ENCODE data around the gene FAM98A. TPM values are rescaled to one million over a fixed set of nuclear protein-coding genes. Genes with fewer than 3 reads are reported as not detected.

The FAM98A gene
- polyA plus RNA-seq, 2 of the 4 experiments (the other 2 are of a cell fraction): 83.4 to 97.2 TPM

- FAIRE-seq: no peak
- CTCF ChIA-PET: no interaction called here
These were observed 37.2 kb downstream of the FAM98A start for GRCh38 chr2:33561872-33562271.

DNA sequence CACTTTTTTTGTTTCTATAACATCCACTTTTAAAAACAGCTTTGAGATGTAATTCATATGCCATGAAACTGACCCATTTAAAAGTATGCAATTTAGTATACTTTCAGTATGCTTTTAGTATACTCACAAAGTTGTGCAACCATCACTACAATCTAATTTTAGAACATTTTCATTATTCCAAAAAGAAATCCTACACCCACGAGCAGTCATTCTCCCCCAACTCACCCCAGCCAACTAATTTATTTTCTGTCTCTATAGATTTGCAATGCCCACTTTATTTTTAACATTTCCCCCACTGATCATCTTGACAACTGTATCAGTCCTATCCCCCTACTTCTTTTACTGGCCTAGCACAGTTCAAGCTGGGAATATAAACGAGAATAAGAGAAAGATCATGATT is 39.1 kb downstream of the FAM98A start:
- H3K27ac ChIP-seq: no peak overlapping the region
- WGBS (ENCODE audit: missing lambda C conversion rate): 23% methylated on average over 2 of the region's 2 CpGs
- no peaks in the 10 kb centered on the region for H3K4me1 ChIP-seq
- no peak for ATAC-seq
- ChIA-PET CTCF (interaction anchor here (1.5 to 1.7 kb wide), 2 partner anchors 23 to 84 kb away, joined by 4 read pairs; partner anchors contain the start of gene RASGRP3), POLR2A (no interaction called here)
- no peak overlapping the region for H3K4me2 ChIP-seq
- FAIRE-seq: no peak
- TF ChIP-seq EHF (CRISPR knock-in tag; IDR thresholded peaks at IDR 0.05): no peak
- no peak overlapping the region for H3K4me3 ChIP-seq
- no peaks in the 10 kb centered on the region for H3K9me3 ChIP-seq
- DNase-seq (ENCODE audit: low read depth in 1 of 2, low spot score in 1 of 2): no peak

More at GRCh38 chr2:33561872-33562271, 37.2 kb downstream of the FAM98A start:
- no peaks in the 10 kb centered on the region for H3K9me3 ChIP-seq
- no peak overlapping the region for H3K4me3 ChIP-seq
- H3K4me2 ChIP-seq: no peak overlapping the region
- H3K4me1 ChIP-seq: no peaks in the 10 kb centered on the region
- no peak for TF ChIP-seq GATA3 (IDR thresholded peaks at IDR 0.05; ENCODE audit: borderline replicate concordance)
- TF ChIP-seq RARB (CRISPR knock-in tag; IDR thresholded peaks at IDR 0.05): no peak
- no peak overlapping the region for H3K27ac ChIP-seq
- POLR2A ChIA-PET: no interaction called here
- DNase-seq (ENCODE audit: low read depth in 1 of 2, low spot score in 1 of 2) (no peak), ATAC-seq (no peak)

- 94% methylated on average over 3 of the region's 3 CpGs for WGBS (ENCODE audit: missing lambda C conversion rate)
- no peak for ATAC-seq
- H3K27ac ChIP-seq: no peak overlapping the region
- no peak overlapping the region for H3K4me2 ChIP-seq
- no peaks in the 10 kb centered on the region for H3K4me1 ChIP-seq
- FAIRE-seq: no peak
- no peaks in the 10 kb centered on the region for H3K9me3 ChIP-seq
- no peak for DNase-seq (ENCODE audit: low read depth in 1 of 2, low spot score in 1 of 2)
- no peak for TF ChIP-seq TFCP2L1 (CRISPR knock-in tag; IDR thresholded peaks at IDR 0.05)
- no peak for TF ChIP-seq POLR2AphosphoS2 (conservative IDR thresholded peaks at IDR 0.05; ENCODE audit: low read length)
- no peak for TF ChIP-seq REST (IDR thresholded peaks at IDR 0.05)
- TF ChIP-seq, protein P1, sequence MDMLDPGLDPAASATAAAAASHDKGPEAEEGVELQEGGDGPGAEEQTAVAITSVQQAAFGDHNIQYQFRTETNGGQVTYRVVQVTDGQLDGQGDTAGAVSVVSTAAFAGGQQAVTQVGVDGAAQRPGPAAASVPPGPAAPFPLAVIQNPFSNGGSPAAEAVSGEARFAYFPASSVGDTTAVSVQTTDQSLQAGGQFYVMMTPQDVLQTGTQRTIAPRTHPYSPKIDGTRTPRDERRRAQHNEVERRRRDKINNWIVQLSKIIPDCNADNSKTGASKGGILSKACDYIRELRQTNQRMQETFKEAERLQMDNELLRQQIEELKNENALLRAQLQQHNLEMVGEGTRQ (IDR thresholded peaks at IDR 0.05): no peak
- no peak for TF ChIP-seq FOSB (CRISPR knock-in tag; IDR thresholded peaks at IDR 0.05)
- POLR2A ChIA-PET: no interaction called here
- CTCF ChIA-PET: interaction anchor here (1.7 kb wide), 1 partner anchor 24 kb away, joined by 4 read pairs; no protein-coding TSS in a partner anchor
- H3K4me3 ChIP-seq: no peak overlapping the region
These were observed 39.8 kb downstream of the FAM98A start for GRCh38 chr2:33559328-33559727.

DNA sequence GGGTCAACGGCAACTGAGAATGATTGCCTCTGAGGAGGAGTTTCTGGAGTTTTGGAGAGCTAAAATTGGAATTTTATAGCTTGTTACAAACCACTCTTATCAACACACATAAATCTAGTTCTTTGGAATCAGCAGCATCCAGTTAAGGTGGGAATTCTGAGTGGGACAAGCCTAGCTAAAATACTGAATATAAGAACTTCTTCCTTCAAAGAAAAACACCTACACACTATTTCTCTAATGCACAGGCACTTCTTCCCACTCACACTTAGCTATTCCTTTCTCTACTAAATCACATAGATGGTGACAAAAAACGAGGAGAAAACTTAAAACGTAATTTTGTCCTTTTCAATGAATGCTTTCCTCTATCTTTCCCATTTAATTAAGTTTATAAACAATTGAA is 43.4 kb downstream of the FAM98A start:
- FAIRE-seq: peak; percentile 18
- H3K27ac ChIP-seq: no peak overlapping the region
- H3K4me2 ChIP-seq: no peak overlapping the region
- no peaks in the 10 kb centered on the region for H3K9me3 ChIP-seq
- POLR2A ChIA-PET: no interaction called here
- no peak for ATAC-seq
- H3K4me3 ChIP-seq: no peak overlapping the region
- no peak for DNase-seq (ENCODE audit: low read depth in 1 of 2, low spot score in 1 of 2)
- WGBS (ENCODE audit: missing lambda C conversion rate): 43% methylated on average over 3 of the region's 3 CpGs
- H3K4me1 ChIP-seq: peaks cover 10% of the 10 kb centered on the region; the same call in 2 of the 3 replicates
- CTCF ChIA-PET: interaction anchor here (0.7 to 1.4 kb wide), 3 partner anchors 16 to 28 kb away, joined by 3 to 4 read pairs (median 3); no protein-coding TSS in a partner anchor
- TF ChIP-seq, protein P2, sequence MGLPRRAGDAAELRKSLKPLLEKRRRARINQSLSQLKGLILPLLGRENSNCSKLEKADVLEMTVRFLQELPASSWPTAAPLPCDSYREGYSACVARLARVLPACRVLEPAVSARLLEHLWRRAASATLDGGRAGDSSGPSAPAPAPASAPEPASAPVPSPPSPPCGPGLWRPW (IDR thresholded peaks at IDR 0.05): no peak
- TF ChIP-seq POLR2A (IDR thresholded peaks at IDR 0.05; ENCODE audit: low read length) (no peak), CBX2 (IDR thresholded peaks at IDR 0.05; ENCODE audit: borderline replicate concordance, low read depth) (no peak), ZNF302 (CRISPR knock-in tag; IDR thresholded peaks at IDR 0.05) (no peak), BCL3 (IDR thresholded peaks at IDR 0.05) (no peak), HDAC2 (IDR thresholded peaks at IDR 0.05) (no peak), ZFP36 (IDR thresholded peaks at IDR 0.05; ENCODE audit: borderline replicate concordance, partially characterized antibody) (no peak), RARB (CRISPR knock-in tag; IDR thresholded peaks at IDR 0.05) (no peak), HOXB13 (CRISPR knock-in tag; IDR thresholded peaks at IDR 0.05; ENCODE audit: low read depth) (no peak), FOXS1 (CRISPR knock-in tag; IDR thresholded peaks at IDR 0.05) (no peak)
- TF ChIP-seq, protein P3, sequence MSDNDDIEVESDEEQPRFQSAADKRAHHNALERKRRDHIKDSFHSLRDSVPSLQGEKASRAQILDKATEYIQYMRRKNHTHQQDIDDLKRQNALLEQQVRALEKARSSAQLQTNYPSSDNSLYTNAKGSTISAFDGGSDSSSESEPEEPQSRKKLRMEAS (IDR thresholded peaks at IDR 0.05): no peak
- TF ChIP-seq, protein P4, sequence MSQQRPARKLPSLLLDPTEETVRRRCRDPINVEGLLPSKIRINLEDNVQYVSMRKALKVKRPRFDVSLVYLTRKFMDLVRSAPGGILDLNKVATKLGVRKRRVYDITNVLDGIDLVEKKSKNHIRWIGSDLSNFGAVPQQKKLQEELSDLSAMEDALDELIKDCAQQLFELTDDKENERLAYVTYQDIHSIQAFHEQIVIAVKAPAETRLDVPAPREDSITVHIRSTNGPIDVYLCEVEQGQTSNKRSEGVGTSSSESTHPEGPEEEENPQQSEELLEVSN (IDR thresholded peaks at IDR 0.05; ENCODE audit: borderline replicate concordance, low read depth): no peak

All from A549 (cell line).